Panc1 (cell line): ENCODE data around the gene TIGD7. TPM values are rescaled to one million over a fixed set of nuclear protein-coding genes. Genes with fewer than 3 reads are reported as not detected.
"Not testable (repeated sequence)": the region's sequence is repeated elsewhere in the genome, so short reads cannot be mapped to it uniquely, and the experiment has no call there.

ENCODE experiments used
- ATAC-seq: fragments of 200-7000 bp; cut with Tn5 transposase; 2 replicates; pipeline ENCODE4 v1.9.1; 2020; ENCODE audit warnings: mild to moderate bottlenecking, moderate library complexity
- BruUV-seq: library from RNA; stranded (reverse); fragments of 400-500 nt; replicated peaks from 2 replicates; lab custom pipeline; 2021; lab: Mats Ljungman, UMichigan
- CTCF ChIA-PET: fragments of 300-600 bp; sonication (Branson Sonifier 250); formaldehyde crosslinking; loops from one replicate; lab custom pipeline; 2022; ENCODE audit warnings: antibody characterized with exemption; lab: Charles Lee
- POLR2A ChIA-PET: fragments of 300-600 bp; sonication (Branson Sonifier 250); formaldehyde crosslinking; loops from one replicate; lab custom pipeline; 2022; ENCODE audit warnings: antibody characterized with exemption; lab: Charles Lee
- DNase-seq: peaks from one replicate; pipeline ENCODE4 v3.0.0-alpha.2; 2010; ENCODE audit warnings: low read depth, low spot score
- H3K27ac ChIP-seq: 2 replicates; pipeline ENCODE4 v1.5.1; 2011; ENCODE audit warnings: mild to moderate bottlenecking, low read length, inconsistent platforms
- H3K27me3 ChIP-seq: fragments of 200-500 bp; sonication (Bioruptor generic); 2 replicates; pipeline ENCODE4 v1.6.0; 2014; ENCODE audit warnings: low read length, inconsistent platforms; ENCODE audit not compliant: control insufficient read depth, insufficient read depth
- H3K36me3 ChIP-seq: fragments of 200-500 bp; sonication (Bioruptor generic); 2 replicates; pipeline ENCODE4 v1.5.1; 2014; ENCODE audit warnings: inconsistent platforms, mild to moderate bottlenecking, low read length, moderate library complexity; ENCODE audit not compliant: control insufficient read depth, insufficient read depth
- H3K4me1 ChIP-seq: 2 replicates; pipeline ENCODE4 v1.5.1; 2011; ENCODE audit warnings: inconsistent platforms, mild to moderate bottlenecking, low read length, moderate library complexity; ENCODE audit not compliant: control insufficient read depth, insufficient read depth
- H3K4me3 ChIP-seq, 2 experiments: 2 replicates each; pipeline ENCODE4 v1.5.1; 2011 to 2012; ENCODE audit warnings: low read depth in 2 of 2, low read length in 2 of 2, mild to moderate bottlenecking in 2 of 2, inconsistent platforms in 1 of 2, moderate library complexity in 1 of 2
- H3K9me3 ChIP-seq: fragments of 200-500 bp; sonication (Bioruptor generic); 2 replicates; pipeline ENCODE4 v1.5.1; 2014; ENCODE audit warnings: low read depth, mild to moderate bottlenecking, inconsistent platforms, low read length, moderate library complexity; ENCODE audit not compliant: control insufficient read depth, insufficient read depth
- CTCF ChIP-seq: fragments of 450-650 bp; IDR thresholded peaks from 2 replicates; pipeline ENCODE4 v1.5.1; 2017; ENCODE audit warnings: mild to moderate bottlenecking
- POLR2AphosphoS5 ChIP-seq: IDR thresholded peaks from 2 replicates; pipeline ENCODE4 v1.6.1; 2012; ENCODE audit warnings: mild to moderate bottlenecking, low read depth, low read length, moderate library complexity
- REST ChIP-seq, 2 experiments: IDR thresholded peaks; 2 replicates each; pipeline ENCODE4 v1.6.1; 2011 to 2012; ENCODE audit warnings: low read depth in 2 of 2, control low read depth in 1 of 2, low read length in 1 of 2, mild to moderate bottlenecking in 1 of 2, moderate library complexity in 1 of 2; ENCODE audit not compliant: insufficient read depth in 1 of 2
- SIN3A ChIP-seq: IDR thresholded peaks from 2 replicates; pipeline ENCODE4 v1.6.1; 2012; ENCODE audit warnings: low read depth, mild to moderate bottlenecking, low read length, moderate library complexity, borderline replicate concordance; ENCODE audit not compliant: insufficient read depth
- TCF7L2 ChIP-seq: IDR thresholded peaks from 2 replicates; pipeline ENCODE4 v1.6.1; 2011; ENCODE audit warnings: mild to moderate bottlenecking, low read depth, low read length, inconsistent platforms
- in situ Hi-C: cut with HindIII; loops from 2 replicates; pipeline ENCODE4 v1.10.0; 2016; ENCODE audit warnings: low sequenced_read_pairs, low pct_unique_long_range_greater_than_20kb
- intact Hi-C: fragments of 100-400 bp; cut with micrococcal nuclease; formaldehyde crosslinking; loops from one replicate; pipeline ENCODE4 v1.10.0; 2022; ENCODE audit not compliant: unreplicated experiment
- total RNA-seq: library from RNA; stranded (reverse); gene quantifications from one replicate; pipeline ENCODE4 v1.2.1, GENCODE V29; 2021; ENCODE audit not compliant: unreplicated experiment

TIGD7 gene
- total RNA-seq, 1 experiment from 2014 or later, result 4.5 TPM

GRCh38 chr16:3274947-3275346, 30.3 kb downstream of the TIGD7 start:
- ChIA-PET CTCF (no interaction called here), POLR2A (no interaction called here)
- H3K36me3 ChIP-seq, result no peaks in the 10 kb centered on the region
- no peak for DNase-seq
- BruUV-seq, result no TSS peak
- H3K4me3 ChIP-seq, result no peak overlapping the region
- ATAC-seq, result no peak
- in situ Hi-C loops, result no loop called here
- intact Hi-C loops, result no loop called here
- no peak for TF ChIP-seq SIN3A
- TF ChIP-seq CTCF, result no peak
- no peak for TF ChIP-seq POLR2AphosphoS5
- no peak for TF ChIP-seq REST (IDR thresholded peaks at IDR 0.05; ENCODE audit: insufficient read depth in 1 of 2, low read depth in 2 of 2, low read length in 1 of 2)
- TF ChIP-seq TCF7L2, result no peak
- no peaks in the 10 kb centered on the region for H3K4me1 ChIP-seq
- H3K9me3 ChIP-seq, result no peaks in the 10 kb centered on the region
- H3K27me3 ChIP-seq, result no peaks in the 10 kb centered on the region; the same call in 1 of the 2 replicates
- no peak overlapping the region for H3K27ac ChIP-seq

DNA sequence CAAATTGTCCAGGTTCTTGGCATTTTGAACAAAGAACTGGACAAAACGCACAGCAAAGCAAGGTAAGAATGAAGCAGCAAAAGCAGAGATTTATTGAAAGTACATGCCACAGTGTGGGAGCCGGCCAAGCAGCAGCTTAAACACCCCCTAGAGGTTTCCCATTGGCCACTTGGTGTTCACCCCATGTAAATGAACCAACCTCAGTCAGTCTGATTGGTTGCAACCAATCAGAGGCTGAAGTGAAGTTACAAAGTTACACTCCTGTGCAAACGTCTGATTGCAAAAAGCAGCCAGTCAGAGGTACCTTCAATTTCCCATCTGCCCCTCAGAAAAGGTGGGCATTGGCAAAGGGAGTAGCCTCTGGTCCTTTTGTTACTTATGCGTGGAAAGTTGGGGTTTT, 30.7 kb downstream of the TIGD7 start:
- ChIA-PET POLR2A (no interaction called here), CTCF (no interaction called here)
- no TSS peak for BruUV-seq
- intact Hi-C loops, result no loop called here
- Histone ChIP-seq H3K4me1 (no peaks in the 10 kb centered on the region), H3K36me3 (no peaks in the 10 kb centered on the region), H3K27me3 (no peaks in the 10 kb centered on the region; the same call in 1 of the 2 replicates), H3K4me3 (no peak overlapping the region), H3K9me3 (no peaks in the 10 kb centered on the region), H3K27ac (no peak overlapping the region)
- DNase-seq (no peak), ATAC-seq (no peak)
- TF ChIP-seq TCF7L2 (no peak), SIN3A (no peak), CTCF (no peak), REST (IDR thresholded peaks at IDR 0.05; ENCODE audit: insufficient read depth in 1 of 2, low read depth in 2 of 2, low read length in 1 of 2) (no peak), POLR2AphosphoS5 (no peak)
- in situ Hi-C loops, result no loop called here

DNA sequence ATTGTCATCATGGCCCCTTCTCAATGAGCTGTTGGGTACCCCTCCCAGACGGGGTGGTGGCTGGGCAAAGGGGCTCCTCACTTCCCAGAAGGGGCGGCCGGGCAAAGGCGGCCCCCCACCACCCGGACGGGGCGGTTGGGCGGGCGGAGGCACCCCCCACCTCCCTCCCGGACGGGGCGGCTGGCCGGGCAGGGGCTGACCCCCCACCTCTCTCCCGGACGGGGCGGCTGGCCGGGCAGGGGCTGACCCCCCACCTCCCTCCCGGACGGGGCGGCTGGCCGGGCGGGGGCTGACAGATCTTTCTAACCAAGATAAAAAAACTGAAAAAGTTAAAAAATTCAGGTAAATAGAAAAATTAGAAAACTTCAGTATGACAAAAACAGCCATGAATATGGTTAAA, 33.9 kb downstream of the TIGD7 start:
- H3K27ac ChIP-seq, H3K27me3 ChIP-seq, POLR2A ChIA-PET, CTCF ChIA-PET, BruUV-seq, in situ Hi-C loops, DNase-seq, ATAC-seq, H3K36me3 ChIP-seq, H3K9me3 ChIP-seq, intact Hi-C loops, H3K4me1 ChIP-seq, H3K4me3 ChIP-seq: not testable (repeated sequence)

- ATAC-seq, BruUV-seq, H3K4me3 ChIP-seq, H3K27me3 ChIP-seq, H3K4me1 ChIP-seq, DNase-seq, in situ Hi-C loops, CTCF ChIA-PET, intact Hi-C loops, H3K27ac ChIP-seq, H3K9me3 ChIP-seq, POLR2A ChIA-PET, H3K36me3 ChIP-seq: not testable (repeated sequence)
Observed at GRCh38 chr16:3270718-3271117, 34.5 kb downstream of the TIGD7 start.
